ENCODE data around the gene SORCS2.

The SORCS2 gene

GRCh38 chr4:7722766-7723387, 530.5 kb downstream of the SORCS2 start:
- Histone ChIP-seq H3K4me1 (ENCODE audit: control insufficient read depth, insufficient read depth, low read length) (peaks cover 11% of the 10 kb centered on the region), H3K4me3 (ENCODE audit: low read depth, low read length) (no peak overlapping the region), H3K27ac (ENCODE audit: low read depth, low read length) (no peak overlapping the region), H3K9ac (ENCODE audit: low read depth, low read length) (no peak overlapping the region), H3K27me3 (ENCODE audit: control insufficient read depth, insufficient read depth, low read length) (peaks cover 11% of the 10 kb centered on the region), H3K9me3 (ENCODE audit: control insufficient read depth, insufficient read depth, low read length) (no peaks in the 10 kb centered on the region), H3K36me3 (ENCODE audit: control insufficient read depth, insufficient read depth, low read length) (no peaks in the 10 kb centered on the region)

GRCh38 chr4:7723625-7724024, 531.3 kb downstream of the SORCS2 start:
- Histone ChIP-seq H3K4me3 (ENCODE audit: low read depth, low read length) (no peak overlapping the region), H3K27me3 (ENCODE audit: control insufficient read depth, insufficient read depth, low read length) (peaks cover 9% of the 10 kb centered on the region), H3K9ac (ENCODE audit: low read depth, low read length) (no peak overlapping the region), H3K9me3 (ENCODE audit: control insufficient read depth, insufficient read depth, low read length) (no peaks in the 10 kb centered on the region), H3K27ac (ENCODE audit: low read depth, low read length) (no peak overlapping the region), H3K4me1 (ENCODE audit: control insufficient read depth, insufficient read depth, low read length) (peaks cover 3% of the 10 kb centered on the region), H3K36me3 (ENCODE audit: control insufficient read depth, insufficient read depth, low read length) (no peaks in the 10 kb centered on the region)

GRCh38 chr4:7725951-7726350, 533.6 kb downstream of the SORCS2 start:
- Histone ChIP-seq H3K4me1 (ENCODE audit: control insufficient read depth, insufficient read depth, low read length) (no peaks in the 10 kb centered on the region), H3K27me3 (ENCODE audit: control insufficient read depth, insufficient read depth, low read length) (no peaks in the 10 kb centered on the region), H3K4me3 (ENCODE audit: low read depth, low read length) (no peak overlapping the region), H3K36me3 (ENCODE audit: control insufficient read depth, insufficient read depth, low read length) (no peaks in the 10 kb centered on the region), H3K9me3 (ENCODE audit: control insufficient read depth, insufficient read depth, low read length) (no peaks in the 10 kb centered on the region), H3K9ac (ENCODE audit: low read depth, low read length) (no peak overlapping the region), H3K27ac (ENCODE audit: low read depth, low read length) (no peak overlapping the region)

- H3K27ac ChIP-seq (ENCODE audit: low read depth, low read length): no peak overlapping the region
Observed at GRCh38 chr4:7726665-7727413, 534.5 kb downstream of the SORCS2 start.

GRCh38 chr4:7727749-7728148, 535.4 kb downstream of the SORCS2 start:
- H3K36me3 ChIP-seq (ENCODE audit: control insufficient read depth, insufficient read depth, low read length): no peaks in the 10 kb centered on the region
- no peaks in the 10 kb centered on the region for H3K27me3 ChIP-seq (ENCODE audit: control insufficient read depth, insufficient read depth, low read length)
- no peaks in the 10 kb centered on the region for H3K9me3 ChIP-seq (ENCODE audit: control insufficient read depth, insufficient read depth, low read length)
- H3K9ac ChIP-seq (ENCODE audit: low read depth, low read length): no peak overlapping the region
- no peaks in the 10 kb centered on the region for H3K4me1 ChIP-seq (ENCODE audit: control insufficient read depth, insufficient read depth, low read length)
- no peak overlapping the region for H3K27ac ChIP-seq (ENCODE audit: low read depth, low read length)
- H3K4me3 ChIP-seq (ENCODE audit: low read depth, low read length): no peak overlapping the region

More at GRCh38 chr4:7726665-7727413, 534.5 kb downstream of the SORCS2 start:
- Histone ChIP-seq H3K27me3 (ENCODE audit: control insufficient read depth, insufficient read depth, low read length) (no peaks in the 10 kb centered on the region), H3K4me3 (ENCODE audit: low read depth, low read length) (no peak overlapping the region), H3K36me3 (ENCODE audit: control insufficient read depth, insufficient read depth, low read length) (no peaks in the 10 kb centered on the region), H3K4me1 (ENCODE audit: control insufficient read depth, insufficient read depth, low read length) (no peaks in the 10 kb centered on the region), H3K9me3 (ENCODE audit: control insufficient read depth, insufficient read depth, low read length) (no peaks in the 10 kb centered on the region), H3K9ac (ENCODE audit: low read depth, low read length) (no peak overlapping the region)

- Histone ChIP-seq H3K27me3 (ENCODE audit: control insufficient read depth, insufficient read depth, low read length) (no peaks in the 10 kb centered on the region), H3K27ac (ENCODE audit: low read depth, low read length) (no peak overlapping the region), H3K9ac (ENCODE audit: low read depth, low read length) (no peak overlapping the region), H3K4me1 (ENCODE audit: control insufficient read depth, insufficient read depth, low read length) (no peaks in the 10 kb centered on the region), H3K4me3 (ENCODE audit: low read depth, low read length) (no peak overlapping the region), H3K9me3 (ENCODE audit: control insufficient read depth, insufficient read depth, low read length) (no peaks in the 10 kb centered on the region), H3K36me3 (ENCODE audit: control insufficient read depth, insufficient read depth, low read length) (no peaks in the 10 kb centered on the region)
Observed at GRCh38 chr4:7731437-7731836, 539.1 kb downstream of the SORCS2 start.

GRCh38 chr4:7732263-7732662, 539.9 kb downstream of the SORCS2 start:
- Histone ChIP-seq H3K4me1 (ENCODE audit: control insufficient read depth, insufficient read depth, low read length) (no peaks in the 10 kb centered on the region), H3K9ac (ENCODE audit: low read depth, low read length) (no peak overlapping the region), H3K27me3 (ENCODE audit: control insufficient read depth, insufficient read depth, low read length) (no peaks in the 10 kb centered on the region), H3K9me3 (ENCODE audit: control insufficient read depth, insufficient read depth, low read length) (no peaks in the 10 kb centered on the region), H3K27ac (ENCODE audit: low read depth, low read length) (no peak overlapping the region), H3K4me3 (ENCODE audit: low read depth, low read length) (no peak overlapping the region), H3K36me3 (ENCODE audit: control insufficient read depth, insufficient read depth, low read length) (no peaks in the 10 kb centered on the region)

GRCh38 chr4:7733201-7733600, 540.9 kb downstream of the SORCS2 start:
- Histone ChIP-seq H3K36me3 (ENCODE audit: control insufficient read depth, insufficient read depth, low read length) (no peaks in the 10 kb centered on the region), H3K27me3 (ENCODE audit: control insufficient read depth, insufficient read depth, low read length) (no peaks in the 10 kb centered on the region), H3K27ac (ENCODE audit: low read depth, low read length) (no peak overlapping the region), H3K4me1 (ENCODE audit: control insufficient read depth, insufficient read depth, low read length) (no peaks in the 10 kb centered on the region), H3K9ac (ENCODE audit: low read depth, low read length) (no peak overlapping the region), H3K9me3 (ENCODE audit: control insufficient read depth, insufficient read depth, low read length) (no peaks in the 10 kb centered on the region), H3K4me3 (ENCODE audit: low read depth, low read length) (no peak overlapping the region)

- Histone ChIP-seq H3K4me1 (ENCODE audit: control insufficient read depth, insufficient read depth, low read length) (no peaks in the 10 kb centered on the region), H3K9ac (ENCODE audit: low read depth, low read length) (no peak overlapping the region), H3K9me3 (ENCODE audit: control insufficient read depth, insufficient read depth, low read length) (no peaks in the 10 kb centered on the region), H3K4me3 (ENCODE audit: low read depth, low read length) (no peak overlapping the region), H3K36me3 (ENCODE audit: control insufficient read depth, insufficient read depth, low read length) (no peaks in the 10 kb centered on the region), H3K27ac (ENCODE audit: low read depth, low read length) (no peak overlapping the region), H3K27me3 (ENCODE audit: control insufficient read depth, insufficient read depth, low read length) (no peaks in the 10 kb centered on the region)
Observed at GRCh38 chr4:7733801-7734650, 541.7 kb downstream of the SORCS2 start.

- no peaks in the 10 kb centered on the region for H3K36me3 ChIP-seq (ENCODE audit: control insufficient read depth, insufficient read depth, low read length)
- no peaks in the 10 kb centered on the region for H3K9me3 ChIP-seq (ENCODE audit: control insufficient read depth, insufficient read depth, low read length)
- H3K4me3 ChIP-seq (ENCODE audit: low read depth, low read length): no peak overlapping the region
- no peaks in the 10 kb centered on the region for H3K4me1 ChIP-seq (ENCODE audit: control insufficient read depth, insufficient read depth, low read length)
- no peak overlapping the region for H3K27ac ChIP-seq (ENCODE audit: low read depth, low read length)
- H3K27me3 ChIP-seq (ENCODE audit: control insufficient read depth, insufficient read depth, low read length): no peaks in the 10 kb centered on the region
- H3K9ac ChIP-seq (ENCODE audit: low read depth, low read length): no peak overlapping the region
Observed at GRCh38 chr4:7734651-7735260, 542.4 kb downstream of the SORCS2 start.

Measured in HUES48 (cell line).